Aorta (tissue), 5 donors: ENCODE results near the gene KIF5B. TPM values are rescaled to one million over a fixed set of nuclear protein-coding genes. Genes with fewer than 3 reads are reported as not detected.
"Not testable (repeated sequence)": the region's sequence is repeated elsewhere in the genome, so short reads cannot be mapped to it uniquely, and the experiment has no call there.

Source experiments
- ATAC-seq: fragments of 200-7000 bp; cut with Tn5 transposase; one replicate; pipeline ENCODE4 v1.9.1; 2022; ENCODE audit warnings: moderate library complexity; ENCODE audit not compliant: low FRiP score
- DNase-seq, 2 donors: peaks; one replicate each; pipeline ENCODE4 v3.0.0-alpha.2; 2020
- H3K27ac ChIP-seq, 2 donors: one replicate each; pipeline ENCODE4 v1.5.1; 2013; ENCODE audit warnings: low read length in 2 of 2, mild to moderate bottlenecking in 2 of 2, moderate library complexity in 2 of 2, control low read depth in 1 of 2, inconsistent platforms in 1 of 2, low read depth in 1 of 2
- H3K27me3 ChIP-seq, 2 donors: one replicate each; pipeline ENCODE4 v1.6.1; 2013; ENCODE audit warnings: control low read depth in 1 of 2, low read length in 1 of 2, mild to moderate bottlenecking in 1 of 2, moderate library complexity in 1 of 2; ENCODE audit not compliant: insufficient read depth in 2 of 2, control insufficient read depth in 1 of 2
- H3K36me3 ChIP-seq, 2 donors: one replicate each; pipeline ENCODE4 v1.6.1; 2013; ENCODE audit warnings: control low read depth in 1 of 2, low read length in 1 of 2, mild to moderate bottlenecking in 1 of 2; ENCODE audit not compliant: insufficient read depth in 2 of 2, control insufficient read depth in 1 of 2
- H3K4me1 ChIP-seq, 2 donors: one replicate each; pipeline ENCODE4 v1.6.1; 2013; ENCODE audit warnings: low read length in 2 of 2, control low read depth in 1 of 2, mild to moderate bottlenecking in 1 of 2, moderate library complexity in 1 of 2; ENCODE audit not compliant: insufficient read depth in 2 of 2, control insufficient read depth in 1 of 2
- H3K4me3 ChIP-seq, 2 donors: one replicate each; pipeline ENCODE4 v1.5.1; 2013; ENCODE audit warnings: low read length in 2 of 2, control low read depth in 1 of 2, mild to moderate bottlenecking in 1 of 2
- H3K9me3 ChIP-seq: one replicate; pipeline ENCODE4 v1.6.1; 2013; ENCODE audit warnings: mild to moderate bottlenecking, low read length; ENCODE audit not compliant: control insufficient read depth
- WGBS, 2 donors: extraction: QIAGEN DNeasy Blood & Tissue Kit; methylation state at CpG; one replicate each; pipeline ENCODE4 v1.1.7; 2013; 5-methylcytosine and 5-hydroxymethylcytosine counted together
- intact Hi-C, 2 donors: fragments of 100-400 bp; cut with DNase I; formaldehyde crosslinking; loops; one replicate each; pipeline versions ENCODE4 v1.14.2 to v1.15.0; 2022
- polyA plus RNA-seq, 2 donors: library from polyadenylated mRNA; stranded (reverse); fragments of 200-250 nt; gene quantifications; one replicate each; pipeline ENCODE4 v1.2.3, GENCODE V29; 2013
- total RNA-seq, 2 donors: library from RNA; stranded (reverse); fragmentation: NEBNext Ultra II Directional; extraction: Animal tissue kit (Norgen Biotek cat#: 25700); gene quantifications; one replicate each; pipeline ENCODE4 v1.2.1, GENCODE V29; 2021
- donor health status: healthy with polysubstance abuse.
- donor health status: Bipolar disorder and iron deficiency.
- donor health status: DM: no; HTN: no; CAD: no.
- donor health status: DM: no; HTN: no; CAD: no.
- donor health status: DM: yes; HTN: yes; CAD: no.

Gene KIF5B
- total and polyA plus RNA-seq, 4 donors = 48.4 to 191 (median 101) TPM

DNA sequence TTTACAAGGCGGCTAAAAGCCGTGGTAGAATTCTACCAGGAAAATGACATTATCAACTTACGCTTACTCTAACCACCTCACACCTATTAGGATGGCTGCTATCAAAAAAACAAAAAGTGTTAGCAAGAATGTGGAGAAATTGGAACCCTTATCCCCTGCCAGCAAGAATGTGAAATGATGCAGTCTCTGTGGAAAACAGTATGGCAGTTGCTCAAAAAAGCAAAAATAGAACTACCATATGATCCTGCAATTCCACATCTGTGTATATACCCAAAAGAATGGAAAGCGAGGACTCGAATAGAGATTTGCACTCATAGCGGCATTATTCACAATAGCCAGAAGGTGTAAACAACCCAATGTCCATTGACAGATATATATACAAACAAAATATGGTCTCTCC, 61.3 kb downstream of the KIF5B start:
- DNase-seq = no peak
- no peaks in the 10 kb centered on the region for H3K27me3 ChIP-seq
- no peak for ATAC-seq
- WGBS, 2 donors = 77 to 80% methylated on average over 6 of the region's 6 CpGs
- H3K4me1 ChIP-seq = no peaks in the 10 kb centered on the region
- no peaks in the 10 kb centered on the region for H3K36me3 ChIP-seq
- no peak overlapping the region for H3K27ac ChIP-seq
- no peak overlapping the region for H3K4me3 ChIP-seq
- intact Hi-C loops = no loop called here
- no peaks in the 10 kb centered on the region for H3K9me3 ChIP-seq

- Histone ChIP-seq H3K36me3 (no peaks in the 10 kb centered on the region), H3K27me3 (no peaks in the 10 kb centered on the region), H3K4me1 (no peaks in the 10 kb centered on the region), H3K27ac (no peak overlapping the region), H3K4me3 (no peak overlapping the region), H3K9me3 (no peaks in the 10 kb centered on the region)
- no peak for DNase-seq
- no peak for ATAC-seq
- intact Hi-C loops = no loop called here
Measured at GRCh38 chr10:31990937-31991336, 65.3 kb downstream of the KIF5B start.

- H3K27me3 ChIP-seq, H3K4me1 ChIP-seq, DNase-seq, H3K4me3 ChIP-seq, H3K27ac ChIP-seq, ATAC-seq, H3K9me3 ChIP-seq, H3K36me3 ChIP-seq, intact Hi-C loops: not testable (repeated sequence)
- WGBS, 2 donors = 77 to 85% methylated on average over 1 of the region's 1 CpG
Measured at GRCh38 chr10:31987786-31988185, 68.4 kb downstream of the KIF5B start.

DNA sequence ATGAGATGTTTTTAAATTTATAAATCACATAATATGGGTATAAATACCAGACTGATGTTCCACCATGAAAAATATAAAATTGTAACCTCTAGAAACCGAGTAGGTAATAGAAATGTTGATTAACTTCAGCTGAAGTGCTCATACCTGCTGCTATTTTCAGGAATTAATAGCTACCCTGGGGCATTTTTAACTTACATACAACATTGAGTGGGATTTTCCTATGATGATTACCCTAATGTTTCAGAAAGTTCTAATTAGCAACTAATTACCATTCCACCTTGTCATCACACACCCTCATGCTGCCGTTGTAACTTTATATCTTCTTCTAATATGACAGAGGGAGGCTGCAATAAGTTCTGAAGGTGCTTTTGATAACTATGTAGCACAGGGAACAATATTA, 74.1 kb downstream of the KIF5B start:
- intact Hi-C loops = no loop called here
- no peak for DNase-seq
- Histone ChIP-seq H3K36me3 (no peaks in the 10 kb centered on the region), H3K4me1 (no peaks in the 10 kb centered on the region), H3K27me3 (no peaks in the 10 kb centered on the region), H3K9me3 (no peaks in the 10 kb centered on the region), H3K4me3 (no peak overlapping the region), H3K27ac (no peak overlapping the region)
- no peak for ATAC-seq
- 88 to 91% methylated on average over 2 of the region's 2 CpGs for WGBS, 2 donors

GRCh38 chr10:31980471-31980870, 75.8 kb downstream of the KIF5B start:
- no peak for DNase-seq
- H3K9me3 ChIP-seq = no peaks in the 10 kb centered on the region
- no peaks in the 10 kb centered on the region for H3K4me1 ChIP-seq
- H3K27ac ChIP-seq = no peak overlapping the region
- intact Hi-C loops = no loop called here
- no peak overlapping the region for H3K4me3 ChIP-seq
- H3K36me3 ChIP-seq = no peaks in the 10 kb centered on the region
- 98% methylated on average over 4 of the region's 4 CpGs for WGBS, 2 donors
- ATAC-seq = no peak
- no peaks in the 10 kb centered on the region for H3K27me3 ChIP-seq

DNA sequence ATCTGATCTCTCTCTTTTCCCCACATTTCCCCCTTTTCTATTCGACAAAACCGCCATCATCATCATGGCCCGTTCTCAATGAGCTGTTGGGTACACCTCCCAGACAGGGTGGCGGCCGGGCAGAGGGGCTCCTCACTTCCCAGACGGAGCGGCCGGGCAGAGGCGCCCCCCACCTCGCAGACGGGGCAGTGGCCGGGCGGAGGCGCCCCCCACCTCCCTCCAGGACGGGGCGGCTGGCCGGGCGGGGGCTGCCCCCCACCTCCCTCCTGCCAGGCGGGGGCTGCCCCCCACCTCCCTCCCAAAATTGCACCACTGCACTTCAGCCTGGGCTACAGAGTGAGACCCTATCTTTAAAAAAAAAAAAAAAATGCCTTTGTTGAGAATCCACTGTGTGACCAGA, 77.2 kb downstream of the KIF5B start:
- intact Hi-C loops, H3K4me1 ChIP-seq, ATAC-seq, DNase-seq, H3K36me3 ChIP-seq, H3K27ac ChIP-seq, H3K27me3 ChIP-seq, H3K9me3 ChIP-seq, H3K4me3 ChIP-seq: not testable (repeated sequence)
- WGBS, 2 donors = 96 to 98% methylated on average over 14 to 16 of the region's 19 CpGs

GRCh38 chr10:31978156-31978483, 78.1 kb downstream of the KIF5B start:
- no peak overlapping the region for H3K27ac ChIP-seq
- H3K27me3 ChIP-seq = no peaks in the 10 kb centered on the region
- no peaks in the 10 kb centered on the region for H3K36me3 ChIP-seq
- intact Hi-C loops = no loop called here
- H3K4me3 ChIP-seq = no peak overlapping the region
- 69 to 74% methylated on average over 2 of the region's 2 CpGs for WGBS, 2 donors
- no peak for ATAC-seq
- H3K4me1 ChIP-seq = no peaks in the 10 kb centered on the region
- H3K9me3 ChIP-seq = no peaks in the 10 kb centered on the region
- DNase-seq = no peak

DNA sequence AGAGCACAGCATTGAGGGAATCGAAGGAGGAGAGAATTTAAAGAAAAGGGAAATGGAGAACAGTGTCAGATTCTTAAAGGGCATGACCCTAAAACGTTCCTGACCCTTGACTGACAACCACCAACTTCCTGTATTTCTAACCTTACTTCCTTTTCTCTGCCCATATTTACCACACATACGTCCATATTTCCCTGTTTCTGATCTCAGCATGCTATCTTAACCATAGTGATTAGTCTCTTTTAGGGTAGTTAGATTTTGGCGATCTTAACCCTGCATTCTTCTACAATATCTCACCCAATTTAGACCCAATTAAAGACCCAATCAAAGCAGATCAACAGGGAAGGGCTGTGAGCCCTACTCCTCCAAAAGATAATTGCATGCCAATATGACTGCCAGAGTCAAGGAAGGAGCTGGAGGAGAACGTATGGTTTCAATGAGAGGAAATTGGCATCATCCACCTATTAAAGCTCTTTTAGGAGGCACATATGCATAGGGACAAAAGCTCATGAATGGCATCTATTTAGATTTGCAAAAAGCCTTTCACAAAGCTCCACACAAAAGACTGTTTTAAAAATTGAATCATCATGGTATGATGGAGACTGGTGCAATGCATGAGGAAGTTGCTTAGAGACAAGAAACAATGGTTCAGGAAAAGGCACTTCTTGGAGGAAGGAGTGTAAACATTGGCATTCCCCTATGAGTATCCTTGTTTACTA, 78.6 kb downstream of the KIF5B start:
- H3K4me1 ChIP-seq = no peaks in the 10 kb centered on the region
- no peaks in the 10 kb centered on the region for H3K36me3 ChIP-seq
- no peak for ATAC-seq
- H3K9me3 ChIP-seq = no peaks in the 10 kb centered on the region
- no peak overlapping the region for H3K4me3 ChIP-seq
- H3K27ac ChIP-seq = no peak overlapping the region
- no peaks in the 10 kb centered on the region for H3K27me3 ChIP-seq
- 73 to 80% methylated on average over 5 of the region's 5 CpGs for WGBS, 2 donors
- no peak for DNase-seq
- intact Hi-C loops = no loop called here

- no peak overlapping the region for H3K27ac ChIP-seq
- no peaks in the 10 kb centered on the region for H3K27me3 ChIP-seq
- WGBS, 2 donors = 94% methylated on average over 6 of the region's 6 CpGs
- H3K4me3 ChIP-seq = no peak overlapping the region
- ATAC-seq (no peak), DNase-seq (no peak)
- H3K36me3 ChIP-seq = no peaks in the 10 kb centered on the region
- no peaks in the 10 kb centered on the region for H3K4me1 ChIP-seq
- H3K9me3 ChIP-seq = no peaks in the 10 kb centered on the region
- intact Hi-C loops = no loop called here
Measured at GRCh38 chr10:31975157-31975765, 81.0 kb downstream of the KIF5B start.
